ENCODE measurements around the gene ORMDL2. TPM values are rescaled to one million over a fixed set of nuclear protein-coding genes. Genes with fewer than 3 reads are reported as not detected.
"Not testable (repeated sequence)": the region's sequence is repeated elsewhere in the genome, so short reads cannot be mapped to it uniquely, and the experiment has no call there.

Gene ORMDL2
- total RNA-seq, 2 experiments from 2014 or later = 52.7 to 67.1 TPM

GRCh38 chr12:55829967-55830600 is 12.2 kb downstream of the ORMDL2 start:
- ChIA-PET CTCF (interaction anchor here (0.6 to 3.4 kb wide), 22 partner anchors 10 to 1578 kb away, joined by 3 to 18 read pairs (median 4); partner anchors contain the start of genes ORMDL2, PYM1, SARNP and SMARCC2), POLR2A (interaction anchor here (0.6 to 1.6 kb wide), 4 partner anchors 12 to 1785 kb away, joined by 5 to 27 read pairs (median 6); partner anchors contain the start of genes ORMDL2 and SARNP)
- Mint-ChIP-seq H3K4me3 (peak overlapping the region; percentile 96), H3K9me3 (no peaks in the 10 kb centered on the region), H3K4me1 (peaks cover 54% of the 10 kb centered on the region), H3K27me3 (no peaks in the 10 kb centered on the region), H3K27ac (peak overlapping the region; percentile 90), H3K36me3 (ENCODE audit: low read depth) (peaks cover 22% of the 10 kb centered on the region)
- peak; percentile 31 for DNase-seq

- Mint-ChIP-seq H3K9me3 (no peaks in the 10 kb centered on the region), H3K27me3 (no peaks in the 10 kb centered on the region), H3K36me3 (ENCODE audit: low read depth) (peaks cover 20% of the 10 kb centered on the region), H3K4me1 (peaks cover 48% of the 10 kb centered on the region), H3K4me3 (peak overlapping the region; percentile 96), H3K27ac (peak overlapping the region; percentile 90)
- POLR2A ChIA-PET = no interaction called here
- DNase-seq = peak; percentile 60
- CTCF ChIA-PET = interaction anchor here (1.2 to 3.4 kb wide), 7 partner anchors 13 to 124 kb away, joined by 3 to 18 read pairs (median 4); partner anchors contain the start of genes ORMDL2, PYM1 and SARNP
Measured at GRCh38 chr12:55830601-55831446, 13.0 kb downstream of the ORMDL2 start.

GRCh38 chr12:55831447-55831815 is 13.6 kb downstream of the ORMDL2 start:
- Mint-ChIP-seq H3K27me3 (no peaks in the 10 kb centered on the region), H3K9me3 (no peaks in the 10 kb centered on the region), H3K36me3 (ENCODE audit: low read depth) (peaks cover 15% of the 10 kb centered on the region), H3K27ac (peak overlapping the region; percentile 55), H3K4me1 (peaks cover 43% of the 10 kb centered on the region), H3K4me3 (peak overlapping the region; percentile 96)
- CTCF ChIA-PET = interaction anchor here (1.3 to 3.4 kb wide), 2 partner anchors 14 to 95 kb away, joined by 4 to 18 read pairs; partner anchors contain the start of genes ORMDL2, PYM1 and SARNP
- POLR2A ChIA-PET = no interaction called here
- no peak for DNase-seq

GRCh38 chr12:55833056-55833455 is 15.2 kb downstream of the ORMDL2 start:
- Mint-ChIP-seq H3K9me3 (no peaks in the 10 kb centered on the region), H3K27ac (no peak overlapping the region), H3K27me3 (no peaks in the 10 kb centered on the region), H3K36me3 (ENCODE audit: low read depth) (peaks cover 5% of the 10 kb centered on the region), H3K4me3 (no peak overlapping the region), H3K4me1 (peaks cover 32% of the 10 kb centered on the region)
- DNase-seq = no peak
- ChIA-PET CTCF (interaction anchor here (0.7 to 1.2 kb wide), 3 partner anchors 13 to 94 kb away, joined by 3 to 4 read pairs (median 3); no protein-coding TSS in a partner anchor), POLR2A (no interaction called here)

- H3K27me3 Mint-ChIP-seq; H3K27ac Mint-ChIP-seq; H3K9me3 Mint-ChIP-seq; H3K36me3 Mint-ChIP-seq (ENCODE audit: low read depth); DNase-seq; POLR2A ChIA-PET; H3K4me3 Mint-ChIP-seq: not testable (repeated sequence)
- peaks cover 24% of the 10 kb centered on the region for H3K4me1 Mint-ChIP-seq
- CTCF ChIA-PET = interaction anchor here (0.6 to 1.4 kb wide), 3 partner anchors 102 to 962 kb away, joined by 3 to 4 read pairs (median 3); partner anchors contain the start of gene BLOC1S1
Measured at GRCh38 chr12:55834400-55834799, 16.6 kb downstream of the ORMDL2 start.

- Mint-ChIP-seq H3K9me3 (no peaks in the 10 kb centered on the region), H3K27me3 (no peaks in the 10 kb centered on the region), H3K4me1 (no peaks in the 10 kb centered on the region), H3K27ac (no peak overlapping the region), H3K4me3 (no peak overlapping the region), H3K36me3 (ENCODE audit: low read depth) (no peaks in the 10 kb centered on the region)
- ChIA-PET POLR2A (no interaction called here), CTCF (interaction anchor here (1.0 kb wide), 1 partner anchor 9 kb away, joined by 4 read pairs; no protein-coding TSS in a partner anchor)
- DNase-seq = no peak
Measured at GRCh38 chr12:55838361-55838760, 20.5 kb downstream of the ORMDL2 start.

GRCh38 chr12:55839345-55840140 is 21.7 kb downstream of the ORMDL2 start:
- Mint-ChIP-seq H3K9me3 (no peaks in the 10 kb centered on the region), H3K27me3 (no peaks in the 10 kb centered on the region), H3K27ac (no peak overlapping the region), H3K36me3 (ENCODE audit: low read depth) (no peaks in the 10 kb centered on the region), H3K4me3 (no peak overlapping the region), H3K4me1 (no peaks in the 10 kb centered on the region)
- CTCF ChIA-PET = interaction anchor here (1.0 to 1.4 kb wide), 2 partner anchors 8 to 10 kb away, joined by 3 to 4 read pairs; partner anchors contain the start of gene DNAJC14
- POLR2A ChIA-PET = no interaction called here
- DNase-seq = no peak

GRCh38 chr12:55840581-55841351 is 22.9 kb downstream of the ORMDL2 start:
- POLR2A ChIA-PET = no interaction called here
- no peaks in the 10 kb centered on the region for H3K36me3 Mint-ChIP-seq (ENCODE audit: low read depth)
- DNase-seq = no peak
- H3K27ac Mint-ChIP-seq = no peak overlapping the region
- H3K9me3 Mint-ChIP-seq = no peaks in the 10 kb centered on the region
- CTCF ChIA-PET = interaction anchor here (0.6 to 0.9 kb wide), 2 partner anchors 84 to 86 kb away, joined by 3 to 5 read pairs; no protein-coding TSS in a partner anchor
- H3K4me1 Mint-ChIP-seq = no peaks in the 10 kb centered on the region
- no peaks in the 10 kb centered on the region for H3K27me3 Mint-ChIP-seq
- no peak overlapping the region for H3K4me3 Mint-ChIP-seq

DNA sequence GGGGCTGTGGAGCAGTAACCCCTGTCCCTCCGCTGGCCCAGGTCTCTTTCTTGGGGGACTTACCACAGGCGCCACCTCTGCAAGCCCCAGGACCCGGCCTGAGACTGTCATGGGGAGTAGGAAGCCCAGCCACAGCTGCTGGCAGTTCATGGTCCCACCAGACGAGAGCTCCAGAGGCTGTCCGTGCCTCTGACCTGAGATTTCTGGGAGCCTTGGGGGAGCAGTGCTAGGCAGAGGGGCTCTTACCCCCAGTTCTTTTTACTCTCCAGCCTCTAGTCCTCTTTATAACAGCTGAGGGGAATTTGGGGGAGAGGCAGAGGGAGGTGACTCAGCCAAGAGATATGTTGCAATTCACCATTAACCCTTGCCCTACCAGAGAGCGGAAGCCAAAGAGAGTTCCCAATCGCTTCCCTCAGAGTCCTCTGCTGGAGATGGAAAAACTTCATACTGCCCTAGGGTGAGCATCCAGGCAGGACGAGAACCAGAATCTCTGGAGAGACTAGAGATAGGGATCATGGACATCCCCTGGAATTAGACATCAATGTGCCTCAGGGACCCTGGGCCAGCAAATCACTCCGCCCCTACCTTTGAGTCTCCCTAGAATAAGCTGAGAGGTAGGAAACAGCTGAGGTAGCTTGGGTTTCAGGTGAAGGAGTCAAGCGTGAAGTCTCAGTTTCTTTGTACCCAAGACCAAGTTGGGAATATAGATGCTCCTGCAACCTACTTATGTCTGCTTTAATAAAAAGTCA is 25.0 kb downstream of the ORMDL2 start, which contains the start of gene MMP19:
Gene MMP19 (minus strand): TSS at position 256 of the 749 bp plus-strand sequence. CDS start 106 bp downstream, at position 150.
- Mint-ChIP-seq H3K36me3 (ENCODE audit: low read depth) (no peaks in the 10 kb centered on the region), H3K4me1 (no peaks in the 10 kb centered on the region), H3K4me3 (no peak within 1 kb of the TSS), H3K9me3 (no peaks in the 10 kb centered on the region), H3K27ac (no peak within 1 kb of the TSS), H3K27me3 (no peaks in the 10 kb centered on the region)
- ChIA-PET POLR2A (no interaction called here), CTCF (interaction anchor here (0.6 to 1.1 kb wide), 4 partner anchors 16 to 1218 kb away, joined by 3 to 4 read pairs (median 3); no protein-coding TSS in a partner anchor)
- DNase-seq = no peak

DNA sequence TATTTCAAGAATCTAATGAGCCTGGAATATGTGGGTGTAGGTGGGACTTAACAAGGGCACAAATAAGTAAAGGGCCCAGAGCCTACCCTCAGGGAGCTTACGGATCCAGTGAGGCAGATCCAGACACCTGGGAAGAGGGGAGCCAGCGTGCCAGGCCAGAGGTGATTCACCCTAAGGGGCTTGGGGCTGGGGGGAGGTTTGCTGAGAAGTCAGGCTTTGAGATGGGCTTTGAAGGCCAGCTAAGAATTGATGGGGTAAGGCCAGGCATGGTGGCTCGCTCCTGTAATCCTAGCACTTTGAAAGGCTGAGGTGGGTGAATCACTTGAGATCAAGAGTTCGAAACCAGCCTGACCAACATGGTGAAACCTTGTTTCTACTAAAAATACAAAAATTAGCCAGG is 25.6 kb downstream of the ORMDL2 start:
- Mint-ChIP-seq H3K4me1 (no peaks in the 10 kb centered on the region), H3K4me3 (no peak overlapping the region), H3K9me3 (no peaks in the 10 kb centered on the region), H3K27me3 (no peaks in the 10 kb centered on the region), H3K27ac (no peak overlapping the region), H3K36me3 (ENCODE audit: low read depth) (no peaks in the 10 kb centered on the region)
- ChIA-PET POLR2A (no interaction called here), CTCF (interaction anchor here (1.1 kb wide), 2 partner anchors 15 to 82 kb away, joined by 3 read pairs; no protein-coding TSS in a partner anchor)
- DNase-seq = no peak

GRCh38 chr12:55844961-55845360 is 27.1 kb downstream of the ORMDL2 start:
- no peaks in the 10 kb centered on the region for H3K36me3 Mint-ChIP-seq (ENCODE audit: low read depth)
- ChIA-PET POLR2A (no interaction called here), CTCF (interaction anchor here (1.9 kb wide), 1 partner anchor 41 kb away, joined by 4 read pairs; no protein-coding TSS in a partner anchor)
- no peak overlapping the region for H3K4me3 Mint-ChIP-seq
- no peaks in the 10 kb centered on the region for H3K27me3 Mint-ChIP-seq
- DNase-seq = no peak
- H3K27ac Mint-ChIP-seq = no peak overlapping the region
- H3K4me1 Mint-ChIP-seq = no peaks in the 10 kb centered on the region
- H3K9me3 Mint-ChIP-seq = no peaks in the 10 kb centered on the region

All from activated CD4-positive, alpha-beta T cell treated with anti-CD3 and anti-CD28 coated beads, Interleukin-2, amount 10 ng/mL, durations not matched to agents 7 days and 5 days (primary cell).